ENCODE results near the gene LEKR1. TPM values are rescaled to one million over a fixed set of nuclear protein-coding genes. Genes with fewer than 3 reads are reported as not detected.
A peak's percentile ranks its signal among the peaks of the same experiment; 100 is the strongest.
"Not testable (repeated sequence)": the region's sequence is repeated elsewhere in the genome, so short reads cannot be mapped to it uniquely, and the experiment has no call there.

LEKR1 gene
- total RNA-seq, 2 donors from 2014 or later, result 0.91 to 0.93 TPM

DNA sequence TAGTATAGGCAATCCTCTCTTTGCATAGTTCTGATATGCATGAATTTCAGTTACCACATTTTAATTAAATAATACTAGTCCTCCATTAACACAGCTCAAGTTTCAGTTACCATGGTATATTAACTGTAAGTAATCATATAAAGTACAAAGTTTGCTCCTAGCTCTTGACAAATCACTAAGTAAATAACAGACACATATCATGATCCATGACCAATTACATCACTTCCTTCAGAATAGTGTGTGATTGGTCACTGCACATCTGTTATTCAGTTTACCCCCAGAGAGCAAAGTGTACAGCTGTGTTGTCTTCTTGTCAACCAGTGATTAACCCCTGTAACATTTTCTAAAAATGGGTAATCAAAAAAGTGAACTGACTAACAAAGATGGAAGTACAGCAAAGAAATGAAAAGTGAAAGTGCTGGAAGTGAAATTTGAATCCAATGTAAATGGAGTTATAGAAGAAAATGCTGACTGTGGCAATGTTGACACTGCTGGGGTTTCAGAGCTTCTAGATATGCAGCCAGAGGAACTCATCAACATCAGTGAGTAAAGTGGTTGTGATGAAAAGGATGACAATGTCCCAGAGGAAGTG, 30.2 kb upstream of the LEKR1 start:
- H3K27me3 Mint-ChIP-seq, result no peaks in the 10 kb centered on the region
- H3K36me3 Mint-ChIP-seq (ENCODE audit: low read depth), result no peaks in the 10 kb centered on the region
- ATAC-seq (replicated peaks), result peak; percentile 62
- H3K4me1 Mint-ChIP-seq, result peaks cover 30% of the 10 kb centered on the region
- peak overlapping the region; percentile 15 for H3K4me3 Mint-ChIP-seq
- H3K9me3 Mint-ChIP-seq, result peaks cover 12% of the 10 kb centered on the region
- no peak overlapping the region for H3K27ac Mint-ChIP-seq

- H3K27me3 Mint-ChIP-seq, result no peaks in the 10 kb centered on the region
- peaks cover 16% of the 10 kb centered on the region for H3K9me3 Mint-ChIP-seq
- ATAC-seq (replicated peaks), result no peak
- H3K4me3 Mint-ChIP-seq, result no peak overlapping the region
- no peak overlapping the region for H3K27ac Mint-ChIP-seq
- H3K4me1 Mint-ChIP-seq, result peaks cover 26% of the 10 kb centered on the region
- H3K36me3 Mint-ChIP-seq (ENCODE audit: low read depth), result no peaks in the 10 kb centered on the region
These were observed 28.8 kb upstream of the LEKR1 start for GRCh38 chr3:156797368-156797767.

DNA sequence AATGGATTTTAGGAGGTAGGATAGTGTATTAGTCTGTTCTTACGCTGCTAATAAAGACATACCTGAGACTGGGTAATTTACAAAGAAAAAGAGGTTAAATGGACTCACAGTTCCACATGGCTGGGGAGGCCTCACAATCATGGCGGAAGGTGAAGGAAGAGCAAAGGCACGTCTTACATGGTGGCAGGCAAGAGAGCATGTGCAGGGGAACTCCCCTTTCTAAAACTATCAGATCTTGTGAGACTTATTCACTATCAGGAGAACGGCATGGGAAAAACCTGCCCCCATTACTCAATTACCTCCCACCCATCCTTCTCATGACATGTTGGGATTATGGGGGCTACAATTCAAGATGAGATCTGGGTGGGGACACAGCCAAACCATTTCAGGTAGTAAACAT, 25.9 kb upstream of the LEKR1 start:
- not testable (repeated sequence) for H3K4me3 Mint-ChIP-seq; H3K36me3 Mint-ChIP-seq (ENCODE audit: low read depth); H3K27me3 Mint-ChIP-seq; ATAC-seq (replicated peaks); H3K27ac Mint-ChIP-seq
- Mint-ChIP-seq H3K9me3 (peaks cover 25% of the 10 kb centered on the region), H3K4me1 (peaks cover 13% of the 10 kb centered on the region)

GRCh38 chr3:156801746-156802145, 24.4 kb upstream of the LEKR1 start:
- Mint-ChIP-seq H3K27ac (no peak overlapping the region), H3K27me3 (no peaks in the 10 kb centered on the region), H3K4me3 (no peak overlapping the region), H3K9me3 (peaks cover 25% of the 10 kb centered on the region), H3K4me1 (peaks cover 6% of the 10 kb centered on the region), H3K36me3 (ENCODE audit: low read depth) (no peaks in the 10 kb centered on the region)
- no peak for ATAC-seq (replicated peaks)

- no peak for ATAC-seq (replicated peaks)
- peaks cover 12% of the 10 kb centered on the region for H3K4me1 Mint-ChIP-seq
- H3K27me3 Mint-ChIP-seq, result no peaks in the 10 kb centered on the region
- H3K4me3 Mint-ChIP-seq, result no peak overlapping the region
- peaks cover 28% of the 10 kb centered on the region for H3K9me3 Mint-ChIP-seq
- no peaks in the 10 kb centered on the region for H3K36me3 Mint-ChIP-seq (ENCODE audit: low read depth)
- no peak overlapping the region for H3K27ac Mint-ChIP-seq
These were observed 23.1 kb upstream of the LEKR1 start for GRCh38 chr3:156802821-156803606.

- Mint-ChIP-seq H3K27ac (peak overlapping the region; percentile 13), H3K36me3 (ENCODE audit: low read depth) (no peaks in the 10 kb centered on the region), H3K9me3 (peaks cover 29% of the 10 kb centered on the region), H3K4me1 (peaks cover 13% of the 10 kb centered on the region), H3K27me3 (no peaks in the 10 kb centered on the region), H3K4me3 (no peak overlapping the region)
- ATAC-seq (replicated peaks), result no peak
These were observed 22.0 kb upstream of the LEKR1 start for GRCh38 chr3:156803952-156804741.

GRCh38 chr3:156806698-156807097, 19.5 kb upstream of the LEKR1 start:
- H3K4me1 Mint-ChIP-seq, result peaks cover 13% of the 10 kb centered on the region
- H3K36me3 Mint-ChIP-seq (ENCODE audit: low read depth), result no peaks in the 10 kb centered on the region
- H3K4me3 Mint-ChIP-seq, result no peak overlapping the region
- H3K27me3 Mint-ChIP-seq, result no peaks in the 10 kb centered on the region
- H3K27ac Mint-ChIP-seq, result peak overlapping the region; percentile 13
- peaks cover 13% of the 10 kb centered on the region for H3K9me3 Mint-ChIP-seq
- ATAC-seq (replicated peaks), result no peak

DNA sequence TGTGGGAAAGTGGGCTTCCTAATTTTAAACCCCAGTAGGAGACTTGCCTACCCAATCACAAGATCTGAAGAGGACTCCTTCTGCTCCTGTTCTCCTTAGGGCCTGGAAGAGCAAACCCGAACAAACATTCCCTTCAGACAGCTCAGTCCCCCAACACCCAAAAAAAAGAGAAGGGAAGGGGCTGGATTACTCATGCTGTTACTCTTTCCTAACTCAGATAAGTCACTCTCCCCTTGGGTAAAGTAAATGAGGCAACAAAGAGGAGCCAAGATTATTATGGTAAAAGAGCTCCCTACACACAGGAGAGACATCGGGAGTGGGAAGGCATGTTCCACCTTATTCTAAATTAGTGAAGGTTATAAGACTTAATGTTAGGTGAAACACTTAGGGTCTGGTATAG, 18.1 kb upstream of the LEKR1 start:
- H3K27me3 Mint-ChIP-seq, result no peaks in the 10 kb centered on the region
- H3K9me3 Mint-ChIP-seq, result peaks cover 13% of the 10 kb centered on the region
- H3K27ac Mint-ChIP-seq, result peak overlapping the region; percentile 13
- H3K36me3 Mint-ChIP-seq (ENCODE audit: low read depth), result no peaks in the 10 kb centered on the region
- ATAC-seq (replicated peaks), result no peak
- H3K4me3 Mint-ChIP-seq, result no peak overlapping the region
- peaks cover 15% of the 10 kb centered on the region for H3K4me1 Mint-ChIP-seq

- H3K27ac Mint-ChIP-seq, result peak overlapping the region; percentile 26
- peaks cover 9% of the 10 kb centered on the region for H3K36me3 Mint-ChIP-seq (ENCODE audit: low read depth)
- H3K27me3 Mint-ChIP-seq, result no peaks in the 10 kb centered on the region
- ATAC-seq (replicated peaks), result no peak
- H3K4me3 Mint-ChIP-seq, result no peak overlapping the region
- H3K4me1 Mint-ChIP-seq, result peaks cover 28% of the 10 kb centered on the region
- H3K9me3 Mint-ChIP-seq, result peaks cover 4% of the 10 kb centered on the region
These were observed 14.9 kb upstream of the LEKR1 start for GRCh38 chr3:156811089-156811862.

GRCh38 chr3:156812521-156813335, 13.4 kb upstream of the LEKR1 start:
- ATAC-seq (replicated peaks), result peak; percentile 13
- Mint-ChIP-seq H3K4me1 (peaks cover 22% of the 10 kb centered on the region), H3K27me3 (no peaks in the 10 kb centered on the region), H3K9me3 (peaks cover 4% of the 10 kb centered on the region), H3K4me3 (peak overlapping the region; percentile 55), H3K36me3 (ENCODE audit: low read depth) (peaks cover 22% of the 10 kb centered on the region), H3K27ac (peak overlapping the region; percentile 77)

- Mint-ChIP-seq H3K36me3 (ENCODE audit: low read depth) (peaks cover 22% of the 10 kb centered on the region), H3K27me3 (no peaks in the 10 kb centered on the region), H3K4me3 (peak overlapping the region; percentile 13), H3K27ac (no peak overlapping the region), H3K9me3 (no peaks in the 10 kb centered on the region), H3K4me1 (peaks cover 23% of the 10 kb centered on the region)
- ATAC-seq (replicated peaks), result no peak
These were observed 11.9 kb upstream of the LEKR1 start for GRCh38 chr3:156814295-156814694.

- Mint-ChIP-seq H3K4me1 (peaks cover 23% of the 10 kb centered on the region), H3K36me3 (ENCODE audit: low read depth) (peaks cover 22% of the 10 kb centered on the region), H3K9me3 (no peaks in the 10 kb centered on the region), H3K4me3 (peak overlapping the region; percentile 85), H3K27ac (peak overlapping the region; percentile 99), H3K27me3 (no peaks in the 10 kb centered on the region)
- ATAC-seq (replicated peaks), result peak; percentile 33
These were observed 9.9 kb upstream of the LEKR1 start for GRCh38 chr3:156816091-156816793.
